Measurements from ENCODE around the gene HTR3E. TPM values are rescaled to one million over a fixed set of nuclear protein-coding genes. Genes with fewer than 3 reads are reported as not detected.
"Not testable (repeated sequence)": the region's sequence is repeated elsewhere in the genome, so short reads cannot be mapped to it uniquely, and the experiment has no call there.

Gene HTR3E
- not detected for total RNA-seq

DNA sequence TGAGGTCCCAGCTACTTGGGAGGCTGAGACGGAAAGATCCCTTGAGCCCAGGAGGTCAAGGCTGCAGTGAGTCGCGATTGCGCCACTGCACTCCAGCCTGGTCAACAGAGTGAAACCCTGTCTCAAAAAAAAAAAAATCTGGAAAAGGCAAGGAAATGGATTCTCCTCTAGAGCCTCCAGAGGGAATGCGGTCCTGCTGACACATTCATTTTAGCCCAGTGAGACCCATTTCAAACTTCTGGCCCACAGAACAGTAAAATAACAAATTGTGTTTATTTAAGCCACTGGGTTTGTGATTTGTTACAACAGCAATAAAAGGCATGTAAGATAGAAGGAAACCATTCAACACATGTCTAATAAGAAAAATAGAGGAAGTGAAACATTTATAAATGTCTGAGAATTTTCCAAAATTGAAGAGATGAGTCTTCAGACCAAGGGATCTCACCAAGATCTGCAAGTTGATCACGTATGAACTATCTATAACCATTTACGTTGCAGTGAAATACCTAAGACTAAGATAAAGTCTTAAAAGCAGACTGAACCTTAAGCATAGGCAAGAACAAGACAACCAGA, at the start of gene HTR3E:
Gene HTR3E, plus strand, starts transcription at position 254 of the 573 bp plus-strand sequence. CDS start 466 bp downstream, outside the sequence.
- Mint-ChIP-seq H3K27ac (no peak within 1 kb of the TSS), H3K4me1 (no peaks in the 10 kb centered on the region), H3K36me3 (ENCODE audit: low read depth) (peaks cover 4% of the 10 kb centered on the region), H3K27me3 (peaks cover 2% of the 10 kb centered on the region), H3K9me3 (ENCODE audit: low read depth) (peaks cover 5% of the 10 kb centered on the region), H3K4me3 (no peak within 1 kb of the TSS)
- no peak for ATAC-seq
- intact Hi-C loops (cut with DNase I, micrococcal nuclease), result no loop called here
- ChIA-PET CTCF (interaction anchor here (1.1 kb wide), 1 partner anchor 14 kb away, joined by 4 read pairs; no protein-coding TSS in a partner anchor), POLR2A (no interaction called here)
- no peak for DNase-seq

- DNase-seq (no peak), ATAC-seq (no peak)
- no peak overlapping the region for H3K4me3 Mint-ChIP-seq
- intact Hi-C loops (cut with DNase I, micrococcal nuclease), result no loop called here
- no peaks in the 10 kb centered on the region for H3K36me3 Mint-ChIP-seq (ENCODE audit: low read depth)
- no peaks in the 10 kb centered on the region for H3K4me1 Mint-ChIP-seq
- POLR2A ChIA-PET, result no interaction called here
- peaks cover 6% of the 10 kb centered on the region for H3K27me3 Mint-ChIP-seq
- no peaks in the 10 kb centered on the region for H3K9me3 Mint-ChIP-seq (ENCODE audit: low read depth)
- H3K27ac Mint-ChIP-seq, result no peak overlapping the region
- CTCF ChIA-PET, result interaction anchor here (0.6 kb wide), 2 partner anchors 284 to 604 kb away, joined by 3 to 4 read pairs; no protein-coding TSS in a partner anchor
These were observed 46.5 kb upstream of the HTR3E start for GRCh38 chr3:184050217-184050847.

DNA sequence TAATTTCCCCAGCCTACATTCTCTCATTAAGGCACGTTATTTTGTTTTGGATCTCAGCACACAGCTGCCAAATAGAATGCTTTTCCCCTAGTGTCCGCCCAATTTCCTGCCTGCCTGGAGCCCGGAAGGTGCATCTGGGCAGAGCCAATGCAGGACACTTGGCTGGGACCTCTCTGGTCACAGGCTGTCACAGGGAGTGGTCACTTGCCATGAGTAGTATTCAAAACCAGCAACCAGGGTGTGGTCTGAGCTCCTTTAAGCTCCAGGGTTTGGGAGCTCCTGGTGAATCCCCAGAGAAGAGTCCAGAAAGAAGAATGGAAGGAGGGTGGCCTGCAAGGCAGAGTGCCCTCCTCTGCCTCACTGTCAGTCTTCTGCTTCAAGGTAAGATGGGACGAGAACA, 44.1 kb upstream of the HTR3E start, which contains the start of gene HTR3C:
Gene HTR3C, plus strand, starts transcription at position 281 of the 400 bp plus-strand sequence. Its CDS starts 34 bp downstream, at position 315.
- CTCF ChIA-PET, result no interaction called here
- no peak for DNase-seq
- POLR2A ChIA-PET, result no interaction called here

GRCh38 chr3:184058029-184058428, 38.8 kb upstream of the HTR3E start:
- Mint-ChIP-seq H3K27me3 (peaks cover 1% of the 10 kb centered on the region), H3K4me1 (no peaks in the 10 kb centered on the region), H3K36me3 (ENCODE audit: low read depth) (no peaks in the 10 kb centered on the region), H3K4me3 (no peak overlapping the region), H3K27ac (no peak overlapping the region), H3K9me3 (ENCODE audit: low read depth) (no peaks in the 10 kb centered on the region)
- ATAC-seq, result no peak
- intact Hi-C loops (cut with DNase I, micrococcal nuclease), result no loop called here
- no peak for DNase-seq
- POLR2A ChIA-PET, result no interaction called here
- CTCF ChIA-PET, result interaction anchor here (0.6 kb wide), 1 partner anchor 12 kb away, joined by 3 read pairs; no protein-coding TSS in a partner anchor

More for the DNA sequence above, 44.1 kb upstream of the HTR3E start, which contains the start of gene HTR3C:
- peaks cover 6% of the 10 kb centered on the region for H3K27me3 Mint-ChIP-seq
- H3K27ac Mint-ChIP-seq, result no peak within 1 kb of the TSS
- no peak within 1 kb of the TSS for H3K4me3 Mint-ChIP-seq
- no peak for ATAC-seq
- H3K4me1 Mint-ChIP-seq, result no peaks in the 10 kb centered on the region
- no peaks in the 10 kb centered on the region for H3K36me3 Mint-ChIP-seq (ENCODE audit: low read depth)
- no peaks in the 10 kb centered on the region for H3K9me3 Mint-ChIP-seq (ENCODE audit: low read depth)
- intact Hi-C loops (cut with DNase I, micrococcal nuclease), result no loop called here

- intact Hi-C loops (cut with DNase I, micrococcal nuclease), result no loop called here
- no peak overlapping the region for H3K27ac Mint-ChIP-seq
- H3K36me3 Mint-ChIP-seq (ENCODE audit: low read depth), result no peaks in the 10 kb centered on the region
These were observed 37.4 kb upstream of the HTR3E start for GRCh38 chr3:184059424-184059823.

DNA sequence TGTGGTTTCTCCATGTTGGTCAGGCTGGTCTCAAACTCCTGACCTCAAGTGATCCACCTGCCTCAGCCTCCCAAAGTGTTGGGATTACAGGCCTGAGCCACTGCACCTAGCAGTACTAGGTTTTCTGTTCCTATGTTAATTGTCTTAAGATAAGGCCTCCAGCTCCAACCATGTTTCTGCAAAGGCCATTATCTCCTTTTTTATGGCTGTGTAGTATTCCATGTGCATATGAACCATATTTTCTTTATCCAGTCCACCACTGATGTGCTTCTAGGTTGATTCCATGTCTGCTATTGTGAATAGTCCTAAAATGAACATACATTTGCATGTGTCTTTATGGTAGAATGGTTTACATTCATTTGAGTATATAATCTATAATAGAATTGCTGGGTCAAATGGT, 34.2 kb upstream of the HTR3E start:
- DNase-seq (no peak), ATAC-seq (no peak)
- intact Hi-C loops (cut with DNase I, micrococcal nuclease), result no loop called here
- Mint-ChIP-seq H3K4me1 (no peaks in the 10 kb centered on the region), H3K27ac (no peak overlapping the region), H3K4me3 (no peak overlapping the region), H3K27me3 (no peaks in the 10 kb centered on the region), H3K9me3 (ENCODE audit: low read depth) (no peaks in the 10 kb centered on the region), H3K36me3 (ENCODE audit: low read depth) (no peaks in the 10 kb centered on the region)
- ChIA-PET CTCF (no interaction called here), POLR2A (no interaction called here)

More at GRCh38 chr3:184059424-184059823, 37.4 kb upstream of the HTR3E start:
- Mint-ChIP-seq H3K4me1 (no peaks in the 10 kb centered on the region), H3K9me3 (ENCODE audit: low read depth) (no peaks in the 10 kb centered on the region), H3K27me3 (no peaks in the 10 kb centered on the region), H3K4me3 (no peak overlapping the region)
- no peak for ATAC-seq
- no peak for DNase-seq
- POLR2A ChIA-PET, result no interaction called here
- CTCF ChIA-PET, result no interaction called here

DNA sequence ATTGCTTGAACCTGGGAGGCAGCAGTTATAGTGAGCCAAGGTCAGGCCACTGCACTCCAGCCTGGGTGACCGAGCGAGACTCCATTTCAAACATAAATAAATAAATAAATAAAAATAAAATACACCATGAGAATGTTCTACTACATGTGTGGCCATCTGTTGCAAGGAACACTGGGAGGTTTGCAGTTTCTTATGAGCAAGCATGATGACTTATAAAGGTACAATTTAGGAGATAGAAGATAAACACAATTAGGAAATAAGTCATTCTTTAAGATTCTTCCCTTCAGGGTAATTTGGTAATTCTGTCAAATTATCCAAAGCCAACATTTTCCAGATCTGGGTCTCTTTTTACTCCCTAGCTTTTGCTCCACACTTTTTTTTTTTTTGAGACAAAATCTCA, 30.7 kb upstream of the HTR3E start:
- H3K27me3 Mint-ChIP-seq, result peaks cover 4% of the 10 kb centered on the region
- intact Hi-C loops (cut with DNase I, micrococcal nuclease), result no loop called here
- no peak for DNase-seq
- no peaks in the 10 kb centered on the region for H3K36me3 Mint-ChIP-seq (ENCODE audit: low read depth)
- ATAC-seq, result no peak
- H3K4me1 Mint-ChIP-seq, result no peaks in the 10 kb centered on the region
- no peak overlapping the region for H3K27ac Mint-ChIP-seq
- peaks cover 5% of the 10 kb centered on the region for H3K9me3 Mint-ChIP-seq (ENCODE audit: low read depth)
- ChIA-PET POLR2A (interaction anchor here (0.6 kb wide), 1 partner anchor 552 kb away, joined by 4 read pairs; no protein-coding TSS in a partner anchor), CTCF (no interaction called here)
- no peak overlapping the region for H3K4me3 Mint-ChIP-seq

DNA sequence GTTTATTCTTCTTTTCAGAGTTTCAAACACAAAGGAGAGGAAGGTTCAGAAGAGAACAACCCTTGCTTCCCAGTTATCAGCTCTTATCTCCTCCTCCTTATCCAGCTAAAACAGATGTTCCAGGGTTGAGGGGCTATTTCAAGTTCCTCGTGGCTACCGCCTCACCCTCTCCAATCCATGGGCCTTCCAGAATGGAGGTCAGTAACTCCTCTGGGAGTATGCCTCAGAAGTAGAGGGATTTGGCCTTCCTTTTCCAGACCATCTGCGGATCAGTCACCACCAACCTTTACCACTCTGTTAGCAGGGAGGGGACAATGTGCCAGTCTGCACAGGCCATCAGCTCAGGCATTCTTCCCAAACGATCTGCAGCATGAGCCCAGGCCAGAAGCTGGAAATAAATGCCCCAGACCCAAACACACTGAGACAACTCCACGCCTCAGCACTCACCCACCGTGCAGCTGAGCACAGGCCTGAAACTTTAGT, 29.2 kb upstream of the HTR3E start:
- DNase-seq, result no peak
- intact Hi-C loops (cut with DNase I, micrococcal nuclease), result no loop called here
- no peak overlapping the region for H3K4me3 Mint-ChIP-seq

DNA sequence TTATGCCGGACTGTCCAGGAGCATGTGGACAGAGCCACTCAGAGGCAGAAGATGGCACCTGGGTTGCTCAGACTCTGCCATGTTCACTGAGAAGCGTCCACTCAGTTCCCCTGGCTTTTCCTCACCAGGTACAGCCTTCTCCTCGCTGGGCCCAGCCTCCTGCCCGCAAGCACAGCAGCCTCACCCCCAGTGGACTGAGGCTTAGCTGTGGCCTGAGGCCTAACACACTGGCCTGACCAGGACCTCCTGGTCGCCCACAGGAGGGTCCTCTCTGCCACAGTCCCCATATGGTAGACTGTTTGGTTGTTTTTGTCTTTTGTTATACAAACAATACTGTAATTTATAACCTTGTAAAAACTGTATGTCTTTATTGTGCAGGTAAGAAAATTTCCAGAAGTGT, 28.5 kb upstream of the HTR3E start:
- DNase-seq (no peak), ATAC-seq (no peak)
- Mint-ChIP-seq H3K27me3 (peaks cover 4% of the 10 kb centered on the region), H3K27ac (no peak overlapping the region), H3K4me3 (no peak overlapping the region), H3K36me3 (ENCODE audit: low read depth) (no peaks in the 10 kb centered on the region), H3K9me3 (ENCODE audit: low read depth) (peaks cover 6% of the 10 kb centered on the region), H3K4me1 (no peaks in the 10 kb centered on the region)
- intact Hi-C loops (cut with DNase I, micrococcal nuclease), result no loop called here
- CTCF ChIA-PET, result no interaction called here
- POLR2A ChIA-PET, result no interaction called here

More for the DNA sequence above, 29.2 kb upstream of the HTR3E start:
- Mint-ChIP-seq H3K27ac (no peak overlapping the region), H3K9me3 (ENCODE audit: low read depth) (peaks cover 6% of the 10 kb centered on the region), H3K36me3 (ENCODE audit: low read depth) (no peaks in the 10 kb centered on the region), H3K27me3 (peaks cover 4% of the 10 kb centered on the region), H3K4me1 (no peaks in the 10 kb centered on the region)
- ChIA-PET POLR2A (no interaction called here), CTCF (no interaction called here)
- ATAC-seq, result no peak

GRCh38 chr3:184071142-184071541, 25.7 kb upstream of the HTR3E start:
- intact Hi-C loops (cut with DNase I, micrococcal nuclease); H3K27ac Mint-ChIP-seq; H3K9me3 Mint-ChIP-seq (ENCODE audit: low read depth); H3K4me3 Mint-ChIP-seq; DNase-seq; H3K4me1 Mint-ChIP-seq; H3K36me3 Mint-ChIP-seq (ENCODE audit: low read depth); H3K27me3 Mint-ChIP-seq; POLR2A ChIA-PET; CTCF ChIA-PET; ATAC-seq: not testable (repeated sequence)

GRCh38 chr3:184073621-184074020, 23.2 kb upstream of the HTR3E start:
- CTCF ChIA-PET, result interaction anchor here (1.1 kb wide), 1 partner anchor 122 kb away, joined by 5 read pairs; no protein-coding TSS in a partner anchor
- POLR2A ChIA-PET, result no interaction called here
- Mint-ChIP-seq H3K27me3 (peaks cover 4% of the 10 kb centered on the region), H3K9me3 (ENCODE audit: low read depth) (peaks cover 6% of the 10 kb centered on the region), H3K27ac (no peak overlapping the region), H3K36me3 (ENCODE audit: low read depth) (no peaks in the 10 kb centered on the region), H3K4me1 (no peaks in the 10 kb centered on the region), H3K4me3 (no peak overlapping the region)
- DNase-seq (no peak), ATAC-seq (no peak)
- intact Hi-C loops (cut with DNase I, micrococcal nuclease), result no loop called here

GRCh38 chr3:184075901-184076300, 21.0 kb upstream of the HTR3E start:
- peaks cover 3% of the 10 kb centered on the region for H3K9me3 Mint-ChIP-seq (ENCODE audit: low read depth)
- no peaks in the 10 kb centered on the region for H3K4me1 Mint-ChIP-seq
- no peak overlapping the region for H3K4me3 Mint-ChIP-seq
- ChIA-PET POLR2A (no interaction called here), CTCF (no interaction called here)
- DNase-seq, result no peak
- no peak for ATAC-seq
- no peaks in the 10 kb centered on the region for H3K36me3 Mint-ChIP-seq (ENCODE audit: low read depth)
- intact Hi-C loops (cut with DNase I, micrococcal nuclease), result no loop called here
- H3K27me3 Mint-ChIP-seq, result peaks cover 2% of the 10 kb centered on the region
- H3K27ac Mint-ChIP-seq, result no peak overlapping the region

All from activated CD4-positive, alpha-beta T cell treated with anti-CD3 and anti-CD28 coated beads for 36 hours (primary cell).